Measurements from ENCODE around the gene PLIN5. TPM values are rescaled to one million over a fixed set of nuclear protein-coding genes. Genes with fewer than 3 reads are reported as not detected.

PLIN5 gene
- total RNA-seq, 2 experiments from 2014 or later: 0.31 to 0.93 TPM

DNA sequence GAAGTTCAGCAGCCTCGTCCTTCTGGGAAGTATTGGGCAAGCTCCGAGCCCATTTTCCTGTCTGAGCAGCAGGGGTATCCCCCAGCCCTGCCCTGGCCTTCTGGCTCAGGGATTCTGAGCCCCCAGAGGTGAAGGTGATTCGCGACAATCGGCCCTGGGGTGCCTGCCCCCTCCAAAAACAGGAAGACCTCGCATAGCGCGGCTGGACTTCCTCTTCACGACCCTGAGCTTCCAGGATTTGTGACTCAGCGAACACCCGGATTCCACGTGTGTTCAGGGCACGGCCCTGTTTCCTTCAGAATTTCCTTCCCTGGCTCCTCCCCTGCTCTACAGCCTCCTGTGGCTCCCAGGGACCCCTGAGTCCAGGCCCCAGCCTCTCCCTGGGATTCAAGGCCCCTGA lies 24.5 kb upstream of the PLIN5 start, which contains the start of gene SEMA6B:
TSS of gene SEMA6B (minus strand) at position 116 of the 400 bp plus-strand sequence. CDS start 1,227 bp downstream, outside the sequence.
- Mint-ChIP-seq H3K27me3 (no peaks in the 10 kb centered on the region), H3K4me1 (ENCODE audit: low read depth) (no peaks in the 10 kb centered on the region), H3K9me3 (no peaks in the 10 kb centered on the region), H3K27ac (no peak within 1 kb of the TSS), H3K36me3 (ENCODE audit: low read depth) (no peaks in the 10 kb centered on the region), H3K4me3 (no peak within 1 kb of the TSS)
- Histone ChIP-seq H3K4me1 (ENCODE audit: insufficient read depth, low read length) (peaks cover 7% of the 10 kb centered on the region), H3K27ac (ENCODE audit: low read depth in 1 of 2, low read length in 2 of 2) (no peak within 1 kb of the TSS), H3K27me3 (ENCODE audit: control insufficient read depth in 1 of 2, insufficient read depth in 2 of 2, low read length in 2 of 2) (no peaks in the 10 kb centered on the region), H3K4me3 (ENCODE audit: low read length) (no peak within 1 kb of the TSS), H3K36me3 (ENCODE audit: insufficient read depth, low read length) (no peaks in the 10 kb centered on the region), H3K9me3 (ENCODE audit: control insufficient read depth in 1 of 2, insufficient read depth in 1 of 2, low read length in 2 of 2) (peaks cover 0 to 9% of the 10 kb centered on the region in 2 experiments)
- intact Hi-C loops (cut with DNase I, micrococcal nuclease): loop anchor here in 1 of 2 experiments (2.0 kb wide), 1 partner anchor 77 kb away; no protein-coding TSS in a partner anchor
- ChIA-PET POLR2A (no interaction called here), CTCF (no interaction called here)
- DNase-seq (peak in 2 of 14 experiments; percentile 58 to 71), ATAC-seq (ENCODE audit: poor library complexity) (no peak)
- TF ChIP-seq, protein P1, sequence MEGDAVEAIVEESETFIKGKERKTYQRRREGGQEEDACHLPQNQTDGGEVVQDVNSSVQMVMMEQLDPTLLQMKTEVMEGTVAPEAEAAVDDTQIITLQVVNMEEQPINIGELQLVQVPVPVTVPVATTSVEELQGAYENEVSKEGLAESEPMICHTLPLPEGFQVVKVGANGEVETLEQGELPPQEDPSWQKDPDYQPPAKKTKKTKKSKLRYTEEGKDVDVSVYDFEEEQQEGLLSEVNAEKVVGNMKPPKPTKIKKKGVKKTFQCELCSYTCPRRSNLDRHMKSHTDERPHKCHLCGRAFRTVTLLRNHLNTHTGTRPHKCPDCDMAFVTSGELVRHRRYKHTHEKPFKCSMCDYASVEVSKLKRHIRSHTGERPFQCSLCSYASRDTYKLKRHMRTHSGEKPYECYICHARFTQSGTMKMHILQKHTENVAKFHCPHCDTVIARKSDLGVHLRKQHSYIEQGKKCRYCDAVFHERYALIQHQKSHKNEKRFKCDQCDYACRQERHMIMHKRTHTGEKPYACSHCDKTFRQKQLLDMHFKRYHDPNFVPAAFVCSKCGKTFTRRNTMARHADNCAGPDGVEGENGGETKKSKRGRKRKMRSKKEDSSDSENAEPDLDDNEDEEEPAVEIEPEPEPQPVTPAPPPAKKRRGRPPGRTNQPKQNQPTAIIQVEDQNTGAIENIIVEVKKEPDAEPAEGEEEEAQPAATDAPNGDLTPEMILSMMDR (IDR thresholded peaks at IDR 0.05): no peak

DNA sequence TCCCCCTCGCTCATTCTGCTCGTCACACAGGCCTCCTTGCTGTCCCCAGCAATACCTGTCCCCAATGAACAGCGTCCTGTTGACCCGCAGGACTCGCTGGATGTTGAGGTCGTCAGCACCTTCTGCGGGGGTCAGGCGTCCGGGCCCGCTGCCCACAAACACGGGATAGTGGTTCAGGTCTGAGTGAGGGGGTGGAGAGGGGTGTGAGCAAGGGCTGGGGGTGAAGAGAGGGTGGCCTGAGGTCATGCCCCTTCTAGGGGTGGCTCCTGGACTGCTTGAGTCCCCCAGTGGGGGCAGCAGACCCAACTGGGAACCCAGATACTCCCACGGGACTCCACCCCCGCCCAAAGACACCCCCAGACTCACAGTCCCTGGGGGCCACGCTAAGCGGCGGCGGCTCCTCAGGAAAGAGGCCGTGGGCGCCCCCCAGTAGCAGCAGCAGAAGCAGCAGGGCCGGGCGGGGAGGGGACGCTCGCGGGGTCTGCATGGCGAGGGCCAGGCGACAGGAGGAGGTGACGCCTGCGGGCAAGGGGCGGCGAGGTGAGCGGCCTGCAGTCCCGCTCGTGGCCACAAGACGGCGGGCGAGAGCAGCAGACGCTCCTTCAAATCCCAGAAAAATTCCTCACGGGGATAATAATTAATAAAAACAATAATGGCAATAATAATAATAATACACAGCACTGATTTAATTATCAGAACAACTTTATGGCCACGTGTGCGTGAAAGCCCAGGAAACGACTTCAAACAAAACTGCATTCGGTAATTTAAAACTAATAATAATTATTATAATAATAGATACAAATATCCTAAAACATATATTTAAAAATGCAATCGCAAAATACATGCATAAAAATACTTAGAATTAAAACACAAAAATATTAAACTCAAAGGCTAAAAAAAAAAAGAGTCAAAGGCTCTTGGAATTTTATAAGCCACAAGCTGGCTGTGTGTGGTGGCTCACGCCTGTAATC lies 23.2 kb upstream of the PLIN5 start:
- Mint-ChIP-seq H3K4me3 (no peak overlapping the region), H3K9me3 (no peaks in the 10 kb centered on the region), H3K36me3 (ENCODE audit: low read depth) (no peaks in the 10 kb centered on the region), H3K27me3 (no peaks in the 10 kb centered on the region), H3K4me1 (ENCODE audit: low read depth) (no peaks in the 10 kb centered on the region), H3K27ac (no peak overlapping the region)
- intact Hi-C loops (cut with DNase I, micrococcal nuclease): loop anchor here (1.0 to 2.0 kb wide), 2 partner anchors 78 to 79 kb away; no protein-coding TSS in a partner anchor
- ChIA-PET POLR2A (no interaction called here), CTCF (no interaction called here)
- ATAC-seq (ENCODE audit: poor library complexity): no peak
- peaks cover 0 to 9% of the 10 kb centered on the region in 2 experiments for H3K9me3 ChIP-seq (ENCODE audit: control insufficient read depth in 1 of 2, insufficient read depth in 1 of 2, low read length in 2 of 2)
- no peak overlapping the region for H3K27ac ChIP-seq (ENCODE audit: low read depth in 1 of 2, low read length in 2 of 2)
- H3K36me3 ChIP-seq (ENCODE audit: insufficient read depth, low read length): no peaks in the 10 kb centered on the region
- no peak overlapping the region for H3K4me3 ChIP-seq (ENCODE audit: low read length)
- no peaks in the 10 kb centered on the region for H3K27me3 ChIP-seq (ENCODE audit: control insufficient read depth in 1 of 2, insufficient read depth in 2 of 2, low read length in 2 of 2)
- DNase-seq: peak in 12 of 14 experiments; percentile 11 to 66 (median 23)
- TF ChIP-seq, protein P1 (IDR thresholded peaks at IDR 0.05): peak; percentile 100
- H3K4me1 ChIP-seq (ENCODE audit: insufficient read depth, low read length): peaks cover 7% of the 10 kb centered on the region

DNA sequence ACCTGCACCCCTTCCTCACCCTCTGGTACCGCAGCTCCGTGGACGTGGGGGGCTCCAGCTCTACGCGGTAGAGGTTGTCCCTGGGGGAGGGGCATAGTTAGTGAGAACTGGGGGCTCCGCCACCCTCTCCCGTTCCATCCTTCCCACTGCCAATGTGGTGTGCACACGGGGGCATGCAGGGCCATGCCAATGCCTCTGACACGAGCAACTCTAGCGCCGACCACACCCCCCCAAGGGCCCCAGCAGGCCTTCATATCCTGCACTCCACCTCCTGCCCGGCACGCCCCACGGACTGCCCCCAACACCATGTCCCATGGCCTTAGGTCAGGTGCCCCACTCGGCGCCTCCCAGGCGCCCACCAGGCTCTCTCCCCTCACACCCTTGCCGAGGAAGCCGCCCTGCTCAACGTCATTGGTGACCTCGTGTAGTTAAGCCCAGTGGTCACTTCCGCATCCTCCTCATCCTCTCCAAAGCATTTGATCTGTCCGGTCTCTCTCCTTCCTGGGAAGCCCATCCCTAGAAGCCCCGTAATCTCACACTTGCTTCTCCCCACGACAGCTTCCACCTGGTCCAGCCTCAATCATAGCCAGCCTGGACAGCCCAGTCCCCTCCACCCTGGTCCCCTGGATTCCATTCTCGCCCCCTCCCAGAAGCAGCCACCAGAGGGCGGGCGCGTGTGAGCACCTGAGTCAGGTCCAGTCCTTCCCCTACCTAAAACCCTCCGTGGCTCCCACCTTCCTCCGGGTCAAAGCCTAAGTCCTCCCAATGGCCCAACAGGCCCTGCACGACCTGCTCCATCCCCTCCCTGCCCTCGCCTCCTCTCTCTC lies 22.3 kb upstream of the PLIN5 start:
- H3K36me3 Mint-ChIP-seq (ENCODE audit: low read depth): no peaks in the 10 kb centered on the region
- DNase-seq: peak in 4 of 14 experiments; percentile 10 to 46 (median 26)
- intact Hi-C loops (cut with DNase I, micrococcal nuclease): no loop called here
- no peaks in the 10 kb centered on the region for H3K27me3 ChIP-seq (ENCODE audit: control insufficient read depth in 1 of 2, insufficient read depth in 2 of 2, low read length in 2 of 2)
- no peak overlapping the region for H3K4me3 ChIP-seq (ENCODE audit: low read length)
- TF ChIP-seq, protein P1 (IDR thresholded peaks at IDR 0.05): no peak
- no peaks in the 10 kb centered on the region for H3K9me3 Mint-ChIP-seq
- CTCF ChIA-PET: no interaction called here
- H3K27me3 Mint-ChIP-seq: peaks cover 4% of the 10 kb centered on the region
- H3K4me3 Mint-ChIP-seq: no peak overlapping the region
- H3K9me3 ChIP-seq (ENCODE audit: control insufficient read depth in 1 of 2, insufficient read depth in 1 of 2, low read length in 2 of 2): peaks cover 0 to 11% of the 10 kb centered on the region in 2 experiments
- no peaks in the 10 kb centered on the region for H3K4me1 Mint-ChIP-seq (ENCODE audit: low read depth)
- POLR2A ChIA-PET: no interaction called here
- no peak for ATAC-seq (ENCODE audit: poor library complexity)
- H3K27ac Mint-ChIP-seq: no peak overlapping the region
- no peaks in the 10 kb centered on the region for H3K36me3 ChIP-seq (ENCODE audit: insufficient read depth, low read length)
- H3K27ac ChIP-seq (ENCODE audit: low read depth in 1 of 2, low read length in 2 of 2): no peak overlapping the region
- H3K4me1 ChIP-seq (ENCODE audit: insufficient read depth, low read length): peaks cover 7% of the 10 kb centered on the region

Measured in CD4-positive, alpha-beta T cell (primary cell).